ENCODE measurements around the gene GLIS2. TPM values are rescaled to one million over a fixed set of nuclear protein-coding genes. Genes with fewer than 3 reads are reported as not detected.

The GLIS2 gene
- total RNA-seq, 1 donor from 2014 or later: 8.6 TPM

DNA sequence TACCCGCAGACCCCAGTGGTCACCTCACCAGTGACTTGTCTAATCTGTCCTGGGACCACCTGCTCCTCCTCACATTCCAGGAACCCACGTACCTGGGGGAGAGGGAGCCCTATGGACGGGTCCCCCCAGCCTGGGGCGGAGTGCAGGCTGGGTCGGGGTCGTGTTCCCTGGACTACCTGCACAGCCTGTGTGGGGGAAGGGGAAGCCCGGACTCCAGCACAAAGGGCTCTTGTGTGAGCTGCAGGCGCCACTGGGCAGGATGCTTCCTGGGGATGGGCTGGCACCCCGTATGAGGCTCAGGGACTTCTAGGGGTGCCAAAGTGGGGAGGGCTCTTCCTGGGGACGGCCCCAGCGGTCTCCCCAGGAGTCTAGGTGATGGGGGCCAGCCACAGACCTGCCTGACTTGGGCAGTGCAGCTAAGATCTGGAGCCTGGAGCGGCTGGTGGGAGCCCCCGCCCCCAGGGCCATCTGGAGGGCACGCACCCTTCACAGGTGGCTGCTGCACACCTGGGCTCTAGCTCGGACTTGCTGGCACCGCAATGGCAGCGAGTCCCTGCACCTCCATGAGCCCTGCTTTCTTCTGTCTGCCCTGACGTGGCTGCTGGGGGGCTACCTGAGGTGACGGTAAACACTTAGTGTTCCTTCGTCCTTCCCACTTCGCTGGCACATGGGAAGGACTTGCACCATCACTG lies 63.3 kb downstream of the GLIS2 start:
- no peak for DNase-seq (ENCODE audit: low spot score in 2 of 2)
- FAIRE-seq: no peak

DNA sequence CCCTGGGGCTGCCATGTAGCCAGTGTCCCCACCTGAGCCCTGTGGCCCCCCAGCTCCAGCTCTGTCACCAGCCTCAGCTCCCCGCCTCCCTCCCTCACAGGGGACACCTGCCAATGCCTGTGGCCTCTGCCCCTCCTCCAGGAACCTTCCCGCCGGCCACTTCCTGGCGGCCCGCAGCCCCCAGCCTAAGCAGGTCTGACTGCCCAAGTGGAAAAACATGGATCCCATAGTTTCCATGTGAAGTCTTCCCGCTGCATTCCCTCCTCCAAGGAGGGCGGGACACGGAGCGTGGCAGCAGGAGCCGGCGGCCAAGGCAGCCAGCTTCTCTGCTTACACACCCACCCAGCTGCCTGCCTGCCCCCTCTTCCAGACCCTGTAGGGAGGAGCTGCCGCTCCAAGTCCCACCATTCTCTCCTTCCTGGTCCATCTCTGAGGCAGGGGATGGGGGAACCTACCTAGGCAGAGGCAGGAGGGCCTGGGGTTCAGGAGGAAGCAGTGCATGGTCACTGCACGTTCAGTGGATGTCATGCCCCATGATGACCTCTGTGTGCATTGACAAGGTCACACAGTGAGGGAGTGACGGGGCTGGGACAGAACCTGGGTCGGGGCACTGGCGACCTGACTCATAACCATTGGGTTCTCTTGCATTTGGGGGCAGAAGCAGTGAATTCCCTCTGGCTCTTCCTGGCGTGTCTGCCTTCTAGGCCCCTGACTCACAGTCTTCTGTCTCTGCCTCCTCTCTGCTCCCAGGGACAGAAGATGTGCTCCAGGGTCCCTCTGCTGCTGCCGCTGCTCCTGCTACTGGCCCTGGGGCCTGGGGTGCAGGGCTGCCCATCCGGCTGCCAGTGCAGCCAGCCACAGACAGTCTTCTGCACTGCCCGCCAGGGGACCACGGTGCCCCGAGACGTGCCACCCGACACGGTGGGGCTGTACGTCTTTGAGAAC lies 64.5 kb downstream of the GLIS2 start:
- FAIRE-seq: no peak

DNA sequence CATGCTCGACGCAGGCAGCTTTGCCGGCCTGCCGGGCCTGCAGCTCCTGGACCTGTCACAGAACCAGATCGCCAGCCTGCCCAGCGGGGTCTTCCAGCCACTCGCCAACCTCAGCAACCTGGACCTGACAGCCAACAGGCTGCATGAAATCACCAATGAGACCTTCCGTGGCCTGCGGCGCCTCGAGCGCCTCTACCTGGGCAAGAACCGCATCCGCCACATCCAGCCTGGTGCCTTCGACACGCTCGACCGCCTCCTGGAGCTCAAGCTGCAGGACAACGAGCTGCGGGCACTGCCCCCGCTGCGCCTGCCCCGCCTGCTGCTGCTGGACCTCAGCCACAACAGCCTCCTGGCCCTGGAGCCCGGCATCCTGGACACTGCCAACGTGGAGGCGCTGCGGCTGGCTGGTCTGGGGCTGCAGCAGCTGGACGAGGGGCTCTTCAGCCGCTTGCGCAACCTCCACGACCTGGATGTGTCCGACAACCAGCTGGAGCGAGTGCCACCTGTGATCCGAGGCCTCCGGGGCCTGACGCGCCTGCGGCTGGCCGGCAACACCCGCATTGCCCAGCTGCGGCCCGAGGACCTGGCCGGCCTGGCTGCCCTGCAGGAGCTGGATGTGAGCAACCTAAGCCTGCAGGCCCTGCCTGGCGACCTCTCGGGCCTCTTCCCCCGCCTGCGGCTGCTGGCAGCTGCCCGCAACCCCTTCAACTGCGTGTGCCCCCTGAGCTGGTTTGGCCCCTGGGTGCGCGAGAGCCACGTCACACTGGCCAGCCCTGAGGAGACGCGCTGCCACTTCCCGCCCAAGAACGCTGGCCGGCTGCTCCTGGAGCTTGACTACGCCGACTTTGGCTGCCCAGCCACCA lies 65.4 kb downstream of the GLIS2 start:
- DNase-seq (ENCODE audit: low spot score in 2 of 2) (peak in 1 of 2 donors; percentile 71), FAIRE-seq (no peak)

More for the DNA sequence above, 64.5 kb downstream of the GLIS2 start:
- DNase-seq (ENCODE audit: low spot score in 2 of 2): no peak

DNA sequence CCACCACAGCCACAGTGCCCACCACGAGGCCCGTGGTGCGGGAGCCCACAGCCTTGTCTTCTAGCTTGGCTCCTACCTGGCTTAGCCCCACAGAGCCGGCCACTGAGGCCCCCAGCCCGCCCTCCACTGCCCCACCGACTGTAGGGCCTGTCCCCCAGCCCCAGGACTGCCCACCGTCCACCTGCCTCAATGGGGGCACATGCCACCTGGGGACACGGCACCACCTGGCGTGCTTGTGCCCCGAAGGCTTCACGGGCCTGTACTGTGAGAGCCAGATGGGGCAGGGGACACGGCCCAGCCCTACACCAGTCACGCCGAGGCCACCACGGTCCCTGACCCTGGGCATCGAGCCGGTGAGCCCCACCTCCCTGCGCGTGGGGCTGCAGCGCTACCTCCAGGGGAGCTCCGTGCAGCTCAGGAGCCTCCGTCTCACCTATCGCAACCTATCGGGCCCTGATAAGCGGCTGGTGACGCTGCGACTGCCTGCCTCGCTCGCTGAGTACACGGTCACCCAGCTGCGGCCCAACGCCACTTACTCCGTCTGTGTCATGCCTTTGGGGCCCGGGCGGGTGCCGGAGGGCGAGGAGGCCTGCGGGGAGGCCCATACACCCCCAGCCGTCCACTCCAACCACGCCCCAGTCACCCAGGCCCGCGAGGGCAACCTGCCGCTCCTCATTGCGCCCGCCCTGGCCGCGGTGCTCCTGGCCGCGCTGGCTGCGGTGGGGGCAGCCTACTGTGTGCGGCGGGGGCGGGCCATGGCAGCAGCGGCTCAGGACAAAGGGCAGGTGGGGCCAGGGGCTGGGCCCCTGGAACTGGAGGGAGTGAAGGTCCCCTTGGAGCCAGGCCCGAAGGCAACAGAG lies 66.3 kb downstream of the GLIS2 start:
- no peak for DNase-seq (ENCODE audit: low spot score in 2 of 2)

DNA sequence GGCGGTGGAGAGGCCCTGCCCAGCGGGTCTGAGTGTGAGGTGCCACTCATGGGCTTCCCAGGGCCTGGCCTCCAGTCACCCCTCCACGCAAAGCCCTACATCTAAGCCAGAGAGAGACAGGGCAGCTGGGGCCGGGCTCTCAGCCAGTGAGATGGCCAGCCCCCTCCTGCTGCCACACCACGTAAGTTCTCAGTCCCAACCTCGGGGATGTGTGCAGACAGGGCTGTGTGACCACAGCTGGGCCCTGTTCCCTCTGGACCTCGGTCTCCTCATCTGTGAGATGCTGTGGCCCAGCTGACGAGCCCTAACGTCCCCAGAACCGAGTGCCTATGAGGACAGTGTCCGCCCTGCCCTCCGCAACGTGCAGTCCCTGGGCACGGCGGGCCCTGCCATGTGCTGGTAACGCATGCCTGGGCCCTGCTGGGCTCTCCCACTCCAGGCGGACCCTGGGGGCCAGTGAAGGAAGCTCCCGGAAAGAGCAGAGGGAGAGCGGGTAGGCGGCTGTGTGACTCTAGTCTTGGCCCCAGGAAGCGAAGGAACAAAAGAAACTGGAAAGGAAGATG lies 67.0 kb downstream of the GLIS2 start:
- DNase-seq (ENCODE audit: low spot score in 2 of 2): no peak
- FAIRE-seq: no peak

More for the DNA sequence above, 66.3 kb downstream of the GLIS2 start:
- no peak for FAIRE-seq

DNA sequence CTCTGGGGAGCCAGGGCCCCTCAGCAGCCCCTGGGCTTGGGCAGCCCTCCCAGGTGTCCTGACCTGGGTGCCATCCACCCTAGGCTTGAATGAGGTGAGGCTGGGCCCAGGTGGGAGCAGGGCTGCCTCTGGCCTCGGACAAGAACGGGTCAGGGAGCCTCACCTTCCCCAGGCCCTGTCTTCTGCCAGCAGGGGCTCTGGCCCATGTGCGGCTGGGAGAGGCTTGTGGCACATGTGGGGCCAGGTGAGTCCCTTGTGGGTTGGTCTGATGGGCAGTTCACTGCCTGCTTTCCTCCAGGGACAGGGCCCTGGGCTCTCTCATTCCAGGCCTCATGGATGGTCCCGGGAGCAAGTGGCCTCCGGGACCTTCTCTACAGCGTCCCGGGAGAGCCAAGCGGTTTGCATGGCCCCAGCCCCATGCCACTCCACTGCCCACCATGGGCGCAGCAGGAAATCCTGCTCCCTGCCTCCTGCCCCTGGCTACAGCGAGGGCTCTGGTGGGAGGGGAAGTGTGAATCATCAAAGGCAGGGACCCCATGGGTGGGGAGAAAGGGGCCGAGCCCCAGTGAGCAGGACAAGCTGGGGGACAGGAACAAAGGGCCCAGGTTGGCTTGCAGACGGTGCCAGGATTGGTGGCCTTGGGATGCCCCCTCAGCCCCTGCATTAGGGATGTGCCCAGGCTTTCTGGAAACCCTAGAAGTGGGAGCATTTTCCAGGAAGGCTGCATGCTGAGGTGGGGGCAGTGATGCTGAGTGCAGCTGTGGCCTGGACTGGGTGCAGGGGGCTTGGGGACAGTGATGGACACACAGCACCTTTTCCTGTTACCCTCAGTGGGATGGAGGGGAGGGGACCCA lies 68.0 kb downstream of the GLIS2 start:
- no peak for FAIRE-seq

DNA sequence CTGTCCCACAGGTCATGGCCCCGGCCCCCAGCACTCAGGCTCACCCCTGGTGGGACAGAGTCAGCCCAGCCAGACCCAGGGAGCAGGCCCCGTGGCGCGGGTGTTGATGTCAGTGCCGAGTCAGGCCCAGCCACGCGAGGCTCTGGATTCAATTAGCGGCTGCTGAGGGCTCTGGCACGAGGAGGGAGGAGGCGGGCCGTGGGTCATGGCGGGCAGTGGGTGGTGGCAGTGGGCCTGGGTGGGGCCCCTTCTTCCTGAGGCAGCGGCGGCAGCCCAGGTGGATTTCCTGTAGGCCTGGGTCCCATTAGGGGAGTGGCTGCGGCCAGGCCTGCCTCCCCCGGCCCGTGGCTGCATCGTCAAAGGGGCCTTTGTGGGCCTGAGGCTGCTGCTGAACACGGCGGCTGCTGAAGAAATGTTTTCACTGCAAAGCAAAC lies 68.7 kb downstream of the GLIS2 start:
- no peak for DNase-seq (ENCODE audit: low spot score in 2 of 2)
- FAIRE-seq: no peak

More for the DNA sequence above, 68.0 kb downstream of the GLIS2 start:
- DNase-seq (ENCODE audit: low spot score in 2 of 2): no peak

DNA sequence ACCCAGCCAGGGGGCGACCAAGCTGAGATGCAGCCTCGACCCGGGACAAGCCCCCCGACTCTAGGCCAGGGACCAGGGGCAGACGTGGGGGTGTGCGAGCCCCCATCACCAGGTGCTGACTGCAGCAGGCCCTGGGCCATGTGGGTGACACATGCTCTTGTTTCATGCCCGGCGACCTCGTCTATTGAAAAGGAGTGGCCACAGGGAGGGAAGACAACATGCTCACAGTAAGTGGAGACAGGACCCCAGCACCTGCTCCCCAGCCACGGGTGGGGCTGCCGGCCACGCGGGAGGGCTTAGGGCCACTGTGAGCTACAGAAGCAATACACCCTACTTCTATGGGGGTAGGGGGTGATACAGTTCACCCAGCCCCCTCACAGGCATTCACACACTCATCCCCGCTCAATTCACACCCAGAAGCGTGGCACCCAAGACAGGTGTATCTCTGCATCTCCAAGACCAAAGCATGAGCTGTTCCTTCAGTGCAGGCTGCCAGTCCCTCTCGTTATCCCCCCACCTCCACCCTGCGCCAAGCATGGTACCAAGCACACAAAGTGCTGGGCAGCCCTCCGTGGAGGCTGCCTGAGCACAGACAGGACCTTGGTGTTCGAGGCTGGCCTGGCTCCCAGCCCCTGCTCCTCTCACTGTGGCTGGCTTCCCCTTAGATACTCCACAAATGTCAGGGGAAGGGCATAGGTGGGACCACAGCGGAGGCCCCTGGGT lies 69.4 kb downstream of the GLIS2 start:
- FAIRE-seq: no peak
- DNase-seq (ENCODE audit: low spot score in 2 of 2): no peak

DNA sequence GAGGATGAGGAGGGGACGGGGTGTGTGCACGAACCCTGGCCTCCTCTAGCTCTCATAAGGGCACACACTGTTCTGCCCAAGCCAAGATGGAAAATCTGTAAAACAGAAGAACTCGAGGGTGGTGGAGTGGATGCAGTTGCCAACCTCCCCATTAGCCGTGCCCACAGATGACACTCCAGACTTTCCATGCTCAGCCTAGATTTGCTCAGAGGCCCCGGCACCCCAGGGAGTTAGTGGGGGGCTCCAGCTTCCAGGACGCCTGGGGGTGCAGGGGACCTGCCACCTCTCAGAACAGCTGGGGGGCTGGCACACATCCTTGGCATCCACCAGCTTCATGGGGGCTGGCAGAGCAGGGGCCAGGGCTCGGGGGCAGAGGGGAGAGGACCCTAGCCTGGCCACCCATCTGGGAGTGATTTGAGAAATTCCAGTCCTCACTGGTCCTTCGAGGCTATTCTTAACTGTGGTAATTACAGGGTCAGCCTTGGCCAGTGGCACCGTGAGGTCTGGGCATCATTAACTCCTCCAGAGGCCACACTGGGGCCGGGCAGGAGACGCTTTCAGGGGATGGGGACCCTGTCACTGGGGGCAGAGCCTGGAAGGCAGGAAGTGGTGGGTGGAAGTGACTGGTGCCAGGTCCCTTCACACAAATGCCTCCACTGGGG lies 70.1 kb downstream of the GLIS2 start:
- DNase-seq (ENCODE audit: low spot score in 2 of 2): no peak

DNA sequence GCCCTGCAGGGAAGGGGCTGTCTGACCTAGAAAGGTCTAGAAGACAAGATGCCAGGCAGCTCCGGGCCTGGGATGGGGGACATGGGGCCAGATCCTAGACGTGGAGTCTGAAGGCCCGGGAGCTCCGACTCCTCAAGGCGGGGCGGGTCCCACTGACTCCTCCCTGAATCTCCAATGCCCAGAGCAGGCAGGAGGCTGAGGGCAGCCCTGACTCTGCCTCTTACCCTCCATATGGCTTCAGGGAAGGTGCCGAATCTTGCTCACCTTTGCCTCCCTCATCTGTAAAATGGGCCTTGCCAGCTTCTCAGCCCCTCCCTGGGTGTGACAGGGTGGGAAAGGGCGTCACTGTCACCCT lies 70.6 kb downstream of the GLIS2 start:
- no peak for DNase-seq (ENCODE audit: low spot score in 2 of 2)
- FAIRE-seq: no peak

More for the DNA sequence above, 70.1 kb downstream of the GLIS2 start:
- FAIRE-seq: no peak

DNA sequence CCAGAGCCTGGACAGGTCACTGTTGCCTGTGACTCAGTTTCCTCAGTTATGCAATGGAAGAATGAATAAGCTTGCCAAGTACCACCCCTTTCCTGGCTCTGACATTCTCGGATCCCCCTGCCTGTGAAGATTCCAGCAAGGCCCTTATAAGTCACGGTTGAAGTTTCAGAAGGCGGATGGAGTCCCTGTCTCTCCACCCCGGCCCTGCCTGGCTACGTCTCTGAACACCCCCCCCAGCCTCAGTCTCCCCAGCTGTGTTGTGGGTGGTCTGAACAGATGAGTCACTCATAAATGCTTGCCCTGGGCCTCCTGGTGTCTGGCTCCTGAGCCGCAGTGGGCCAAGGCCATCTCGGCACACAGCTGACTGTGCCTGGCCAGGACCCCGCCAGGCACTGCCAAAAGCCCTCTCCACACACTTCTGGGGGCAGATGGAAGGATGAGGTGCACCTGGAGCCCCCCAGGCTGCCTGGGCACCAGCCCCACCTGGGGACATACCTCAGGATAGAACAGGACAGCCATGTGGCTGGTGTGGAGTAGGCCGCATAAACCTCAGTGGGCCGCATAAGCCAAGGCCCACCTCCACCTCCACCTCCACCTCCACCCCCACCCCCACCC lies 71.2 kb downstream of the GLIS2 start:
- DNase-seq (ENCODE audit: low spot score in 2 of 2) (no peak), FAIRE-seq (no peak)

DNA sequence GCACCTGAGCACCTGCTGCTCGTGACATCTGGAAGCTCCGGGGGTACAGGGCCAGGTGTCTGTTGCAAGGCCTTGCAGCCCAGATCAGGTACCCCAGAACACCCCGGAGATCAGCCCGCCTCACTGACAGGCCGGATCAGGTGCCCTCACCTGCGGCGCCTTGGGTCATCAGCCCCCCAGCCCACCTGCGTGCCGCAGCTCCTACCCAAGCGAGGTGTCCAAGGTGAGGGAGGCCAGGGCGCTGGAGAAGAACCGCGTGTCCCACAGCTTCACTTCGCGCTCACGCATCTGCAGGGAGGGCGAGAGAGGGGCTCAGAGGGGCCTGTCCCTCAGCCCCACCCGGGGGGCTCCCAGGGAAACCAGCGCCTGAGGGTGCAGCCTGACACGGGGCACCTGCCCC lies 71.9 kb downstream of the GLIS2 start:
- DNase-seq (ENCODE audit: low spot score in 2 of 2) (no peak), FAIRE-seq (no peak)

DNA sequence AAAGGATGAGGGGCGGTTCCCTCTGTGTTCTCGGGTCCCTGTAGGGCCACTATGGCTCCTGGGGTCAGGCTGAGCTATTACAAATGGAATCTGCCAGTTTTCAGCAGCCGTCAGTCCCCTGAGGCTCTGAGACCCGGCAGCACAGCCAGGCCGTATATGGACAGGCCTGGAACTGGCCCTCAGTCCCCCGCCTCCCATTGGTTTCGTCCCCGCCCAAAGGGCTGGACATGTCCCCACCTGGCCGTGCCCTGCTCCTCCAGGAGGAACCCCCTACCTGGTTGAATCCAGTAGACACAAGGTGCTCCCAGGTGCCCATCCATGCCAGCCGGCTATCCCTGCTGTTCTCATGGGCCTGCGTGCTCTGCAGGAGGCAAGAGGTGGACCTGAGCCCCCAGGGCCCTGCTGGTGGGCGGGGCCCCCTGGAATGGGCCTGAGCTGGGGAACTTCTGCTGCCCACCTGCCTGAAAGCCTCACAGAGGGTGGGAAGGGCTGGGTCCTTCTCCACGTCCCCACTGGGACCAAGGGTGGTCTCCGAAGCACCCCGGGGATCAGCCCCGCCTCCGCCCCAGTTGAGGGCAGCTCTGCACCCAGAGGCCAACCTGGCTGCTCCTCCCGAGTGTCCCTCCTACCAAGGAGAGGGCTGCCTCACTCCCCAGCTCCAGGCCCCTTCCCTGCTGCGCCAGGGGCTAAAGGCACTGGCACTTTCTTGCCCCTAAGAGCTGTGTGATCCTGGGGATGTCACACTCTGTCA lies 72.6 kb downstream of the GLIS2 start:
- DNase-seq (ENCODE audit: low spot score in 2 of 2): no peak
- no peak for FAIRE-seq
